Vagina (tissue), 2 donors: ENCODE measurements around the gene ACBD3. TPM values are rescaled to one million over a fixed set of nuclear protein-coding genes. Genes with fewer than 3 reads are reported as not detected.
A peak's percentile ranks its signal among the peaks of the same experiment; 100 is the strongest.

Experiments used
- DNase-seq, 2 donors: peaks; one replicate each; pipeline ENCODE4 v3.0.0-alpha.2; 2017; ENCODE audit errors: extremely low spot score in 2 of 2
- H3K27ac ChIP-seq: fragments of 200-600 bp; sonication (generic); one replicate; pipeline ENCODE4 v1.5.1; 2019
- H3K27me3 ChIP-seq: fragments of 200-600 bp; sonication (generic); one replicate; pipeline ENCODE4 v1.5.1; 2019
- H3K36me3 ChIP-seq, 2 donors: fragments of 200-600 bp; sonication (generic); one replicate each; pipeline ENCODE4 v1.5.1; 2017 to 2019
- H3K4me1 ChIP-seq: fragments of 200-600 bp; sonication (generic); one replicate; pipeline ENCODE4 v1.5.1; 2019
- H3K4me3 ChIP-seq, 2 donors: fragments of 200-600 bp; sonication (generic); 1 replicate in 1 of 2; 2 replicates in 1 of 2; pipeline ENCODE4 v1.5.1; 2016 to 2019
- H3K9me3 ChIP-seq: fragments of 200-600 bp; sonication (generic); one replicate; pipeline ENCODE4 v1.5.1; 2019
- CTCF ChIP-seq, 3 experiments: fragments of 450-650 bp in 2 of 3; fragments of 200-600 bp in 1 of 3; sonication (generic) in 1 of 3; IDR thresholded peaks; one replicate each; pipeline ENCODE4 v1.5.1; 2017 to 2019; ENCODE audit warnings: antibody characterized with exemption in 3 of 3, mild to moderate bottlenecking in 2 of 3, moderate library complexity in 2 of 3
- POLR2A ChIP-seq, 2 donors: fragments of 450-650 bp; IDR thresholded peaks; one replicate each; pipeline ENCODE4 v1.6.1; 2017; ENCODE audit warnings: antibody characterized with exemption in 2 of 2, mild to moderate bottlenecking in 2 of 2, moderate library complexity in 2 of 2
- POLR2AphosphoS5 ChIP-seq, 2 donors: sonication (generic); formaldehyde crosslinking; IDR thresholded peaks; one replicate each; pipeline ENCODE4 v1.9.0; 2017; ENCODE audit warnings: antibody characterized with exemption in 2 of 2, mild to moderate bottlenecking in 2 of 2, low read depth in 1 of 2; ENCODE audit not compliant: insufficient read depth in 1 of 2
- intact Hi-C: fragments of 100-400 bp; cut with DNase I; formaldehyde crosslinking; loops from one replicate; pipeline ENCODE4 v1.15.1; 2023
- total RNA-seq: library from RNA; depleted of rRNA; stranded (reverse); fragments of >200 nt; gene quantifications from one replicate; pipeline ENCODE4 v1.2.3, GENCODE V29; 2016

The ACBD3 gene
- total RNA-seq, 1 donor from 2014 or later: 38.1 TPM

GRCh38 chr1:226123212-226123560 lies 63.4 kb downstream of the ACBD3 start:
- Histone ChIP-seq H3K4me3 (no peak overlapping the region), H3K36me3 (no peaks in the 10 kb centered on the region), H3K27ac (peak overlapping the region; percentile 84), H3K4me1 (peaks cover 21% of the 10 kb centered on the region), H3K9me3 (no peaks in the 10 kb centered on the region), H3K27me3 (no peaks in the 10 kb centered on the region)
- intact Hi-C loops: loop anchor here (5.0 kb wide), 1 partner anchor 41 kb away; no protein-coding TSS in a partner anchor
- DNase-seq: no peak
- TF ChIP-seq CTCF (IDR thresholded peaks at IDR 0.05) (no peak), POLR2AphosphoS5 (IDR thresholded peaks at IDR 0.05; ENCODE audit: insufficient read depth in 1 of 2, low read depth in 1 of 2) (no peak), POLR2A (IDR thresholded peaks at IDR 0.05) (no peak)

DNA sequence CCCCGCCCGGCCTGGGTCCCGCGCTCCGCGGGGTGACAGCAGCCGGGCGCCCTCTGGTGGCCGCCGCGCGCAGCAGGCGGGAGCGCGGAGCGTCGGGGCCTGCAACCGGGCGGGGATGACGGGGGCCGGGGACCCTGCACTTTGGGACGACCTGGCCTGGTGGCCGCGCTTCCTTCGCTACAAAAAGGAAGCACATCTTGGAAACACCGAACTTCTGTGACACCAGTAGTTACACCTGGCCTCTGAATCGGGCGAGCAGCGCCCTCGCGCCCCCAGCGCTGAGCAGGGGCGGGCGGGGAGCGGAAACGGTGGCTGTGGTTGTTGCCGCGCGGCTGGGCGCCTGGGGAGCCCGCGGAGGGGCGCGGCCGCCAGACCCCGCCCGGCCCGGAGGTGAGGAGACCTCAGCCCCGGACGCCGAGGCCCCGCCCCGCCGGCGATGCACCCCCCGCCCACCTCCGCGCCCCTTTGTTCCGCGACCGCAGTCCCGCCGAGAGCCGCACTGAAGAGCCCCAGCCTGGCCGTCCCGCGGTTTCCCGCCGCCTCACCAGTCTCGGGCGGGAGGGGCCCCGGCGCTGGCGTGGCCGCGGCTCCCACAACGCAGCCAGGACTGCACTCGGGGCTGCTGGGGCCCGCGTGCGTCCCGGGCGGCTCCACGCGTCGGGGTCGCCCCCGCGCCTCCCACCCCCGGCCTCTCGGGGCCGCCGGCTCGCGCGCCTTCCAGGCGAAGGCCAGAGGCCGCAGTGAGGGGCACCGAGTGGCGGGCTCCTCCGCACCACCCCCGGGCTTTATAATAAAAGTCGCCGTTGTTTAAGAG lies 64.7 kb downstream of the ACBD3 start:
- H3K27ac ChIP-seq: peak overlapping the region; percentile 84
- peak overlapping the region; percentile 73 to 90 for H3K4me3 ChIP-seq
- no peaks in the 10 kb centered on the region for H3K36me3 ChIP-seq
- no peaks in the 10 kb centered on the region for H3K27me3 ChIP-seq
- H3K9me3 ChIP-seq: no peaks in the 10 kb centered on the region
- TF ChIP-seq POLR2A (IDR thresholded peaks at IDR 0.05) (no peak), POLR2AphosphoS5 (IDR thresholded peaks at IDR 0.05; ENCODE audit: insufficient read depth in 1 of 2, low read depth in 1 of 2) (peak in 1 of 2 donors; percentile 39), CTCF (IDR thresholded peaks at IDR 0.05) (peak; percentile 41 to 91 (median 67))
- DNase-seq: no peak
- intact Hi-C loops: loop anchor here (2.0 to 5.0 kb wide), 2 partner anchors 39 to 57 kb away; no protein-coding TSS in a partner anchor
- peaks cover 18% of the 10 kb centered on the region for H3K4me1 ChIP-seq

GRCh38 chr1:226121049-226121586 lies 65.4 kb downstream of the ACBD3 start:
- no peak for TF ChIP-seq CTCF (IDR thresholded peaks at IDR 0.05)
- TF ChIP-seq POLR2AphosphoS5 (IDR thresholded peaks at IDR 0.05; ENCODE audit: insufficient read depth in 1 of 2, low read depth in 1 of 2): peak in 1 of 2 donors; percentile 2
- H3K4me3 ChIP-seq: peak overlapping the region; percentile 73 to 90
- no peaks in the 10 kb centered on the region for H3K9me3 ChIP-seq
- no peak for DNase-seq
- intact Hi-C loops: loop anchor here (2.0 to 5.0 kb wide), 2 partner anchors 39 to 56 kb away; no protein-coding TSS in a partner anchor
- peaks cover 18% of the 10 kb centered on the region for H3K4me1 ChIP-seq
- no peaks in the 10 kb centered on the region for H3K27me3 ChIP-seq
- peak overlapping the region; percentile 84 for H3K27ac ChIP-seq
- no peaks in the 10 kb centered on the region for H3K36me3 ChIP-seq

DNA sequence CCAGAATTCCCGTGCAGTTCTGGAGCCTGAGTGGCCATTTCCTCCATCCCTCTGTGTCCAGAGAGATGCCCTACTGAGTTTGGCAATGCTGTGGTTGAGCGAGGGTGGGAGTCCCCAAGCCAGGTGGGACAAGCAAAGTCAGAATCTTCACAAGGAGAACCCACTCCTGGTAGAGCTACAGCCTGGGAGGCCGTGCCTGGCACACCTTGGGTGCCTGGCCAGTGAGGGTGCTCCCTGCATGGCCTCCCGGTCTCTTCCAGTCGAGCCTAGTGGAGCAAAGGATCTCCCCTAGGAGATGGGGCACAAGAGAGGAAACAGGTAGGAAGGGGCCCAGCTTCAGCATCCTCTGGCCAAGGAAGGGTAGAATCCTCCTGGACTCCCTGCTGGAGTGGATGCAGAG lies 66.1 kb downstream of the ACBD3 start:
- no peak overlapping the region for H3K4me3 ChIP-seq
- no peaks in the 10 kb centered on the region for H3K9me3 ChIP-seq
- no peak overlapping the region for H3K27ac ChIP-seq
- no peak for DNase-seq
- intact Hi-C loops: loop anchor here (2.0 to 5.0 kb wide), 2 partner anchors 38 to 56 kb away; no protein-coding TSS in a partner anchor
- TF ChIP-seq POLR2A (IDR thresholded peaks at IDR 0.05): no peak
- TF ChIP-seq CTCF (IDR thresholded peaks at IDR 0.05): no peak
- TF ChIP-seq POLR2AphosphoS5 (IDR thresholded peaks at IDR 0.05; ENCODE audit: insufficient read depth in 1 of 2, low read depth in 1 of 2): no peak
- no peaks in the 10 kb centered on the region for H3K27me3 ChIP-seq
- H3K4me1 ChIP-seq: peaks cover 18% of the 10 kb centered on the region
- H3K36me3 ChIP-seq: no peaks in the 10 kb centered on the region

DNA sequence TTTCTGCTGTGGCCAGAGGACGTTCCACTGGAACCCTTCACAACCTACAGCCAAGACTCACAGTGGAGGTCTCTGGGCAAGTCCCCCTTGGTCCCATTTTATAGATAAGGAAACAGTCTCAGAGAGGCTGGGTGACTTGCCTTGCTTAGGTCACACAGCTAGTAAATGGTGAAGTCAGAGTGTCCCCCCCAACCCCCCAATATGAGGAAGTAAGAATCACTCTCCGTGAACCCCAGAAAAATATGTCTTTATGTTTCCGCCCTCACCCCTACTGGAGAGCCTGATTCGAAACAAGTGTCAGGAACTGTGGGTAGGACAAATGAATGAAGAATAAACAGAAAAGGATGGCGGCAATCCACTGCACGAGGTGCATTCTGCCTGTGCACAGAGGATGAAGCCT lies 67.4 kb downstream of the ACBD3 start:
- H3K27ac ChIP-seq: no peak overlapping the region
- DNase-seq: no peak
- H3K27me3 ChIP-seq: no peaks in the 10 kb centered on the region
- H3K9me3 ChIP-seq: no peaks in the 10 kb centered on the region
- peaks cover 18% of the 10 kb centered on the region for H3K4me1 ChIP-seq
- H3K36me3 ChIP-seq: no peaks in the 10 kb centered on the region
- intact Hi-C loops: no loop called here
- TF ChIP-seq POLR2A (IDR thresholded peaks at IDR 0.05) (no peak), POLR2AphosphoS5 (IDR thresholded peaks at IDR 0.05; ENCODE audit: insufficient read depth in 1 of 2, low read depth in 1 of 2) (no peak), CTCF (IDR thresholded peaks at IDR 0.05) (no peak)
- no peak overlapping the region for H3K4me3 ChIP-seq
